Fibroblast of villous mesenchyme (primary cell): Measurements from ENCODE around the gene CILP. TPM values are rescaled to one million over a fixed set of nuclear protein-coding genes. Genes with fewer than 3 reads are reported as not detected.

Source experiments
- DNase-seq: peaks from one replicate; pipeline ENCODE4 v3.0.0-alpha.2; 2010; ENCODE audit warnings: low read depth
- H3K4me3 ChIP-seq: 2 replicates; pipeline ENCODE4 v1.5.1; 2011; ENCODE audit warnings: low read depth, mild to moderate bottlenecking, low read length
- CTCF ChIP-seq: IDR thresholded peaks from 2 replicates; pipeline ENCODE4 v1.5.1; 2012; ENCODE audit warnings: low read depth, mild to moderate bottlenecking, low read length; ENCODE audit not compliant: insufficient read depth
- total RNA-seq: library from RNA; depleted of rRNA; stranded (reverse); fragments of >200 nt; gene quantifications from 2 replicates; pipeline ENCODE4 v1.2.3, GENCODE V29; 2012

CILP gene
- total RNA-seq, 1 donor = under 0.01 TPM

GRCh38 chr15:65204931-65205660 is 6.2 kb downstream of the CILP start:
- H3K4me3 ChIP-seq = no peak overlapping the region
- no peak for TF ChIP-seq CTCF
- DNase-seq = no peak

- H3K4me3 ChIP-seq = no peak overlapping the region
- DNase-seq = no peak
- no peak for TF ChIP-seq CTCF
Measured at GRCh38 chr15:65204236-65204930, 6.9 kb downstream of the CILP start.

GRCh38 chr15:65201918-65202317 is 9.4 kb downstream of the CILP start:
- no peak for TF ChIP-seq CTCF
- no peak for DNase-seq
- H3K4me3 ChIP-seq = no peak overlapping the region

GRCh38 chr15:65198571-65198970 is 12.7 kb downstream of the CILP start:
- TF ChIP-seq CTCF = no peak
- no peak for DNase-seq

DNA sequence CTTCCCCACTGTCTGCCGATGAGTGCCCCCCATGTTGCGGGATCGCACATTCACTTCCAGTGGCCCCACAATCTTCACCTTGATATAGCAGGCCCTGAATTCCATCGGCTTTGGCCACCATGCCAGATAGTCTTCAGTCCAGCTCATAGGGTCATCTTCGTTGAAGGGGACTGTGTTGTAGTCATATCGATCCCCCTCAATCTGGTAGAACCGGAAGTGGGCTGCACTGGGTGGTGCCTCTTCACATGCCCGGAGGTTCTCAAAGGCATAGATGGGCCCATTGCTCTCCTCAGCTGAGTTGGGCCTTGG is 14.0 kb downstream of the CILP start:
- TF ChIP-seq CTCF = no peak
- no peak for DNase-seq
- no peak overlapping the region for H3K4me3 ChIP-seq

More at GRCh38 chr15:65198571-65198970, 12.7 kb downstream of the CILP start:
- H3K4me3 ChIP-seq = no peak overlapping the region

DNA sequence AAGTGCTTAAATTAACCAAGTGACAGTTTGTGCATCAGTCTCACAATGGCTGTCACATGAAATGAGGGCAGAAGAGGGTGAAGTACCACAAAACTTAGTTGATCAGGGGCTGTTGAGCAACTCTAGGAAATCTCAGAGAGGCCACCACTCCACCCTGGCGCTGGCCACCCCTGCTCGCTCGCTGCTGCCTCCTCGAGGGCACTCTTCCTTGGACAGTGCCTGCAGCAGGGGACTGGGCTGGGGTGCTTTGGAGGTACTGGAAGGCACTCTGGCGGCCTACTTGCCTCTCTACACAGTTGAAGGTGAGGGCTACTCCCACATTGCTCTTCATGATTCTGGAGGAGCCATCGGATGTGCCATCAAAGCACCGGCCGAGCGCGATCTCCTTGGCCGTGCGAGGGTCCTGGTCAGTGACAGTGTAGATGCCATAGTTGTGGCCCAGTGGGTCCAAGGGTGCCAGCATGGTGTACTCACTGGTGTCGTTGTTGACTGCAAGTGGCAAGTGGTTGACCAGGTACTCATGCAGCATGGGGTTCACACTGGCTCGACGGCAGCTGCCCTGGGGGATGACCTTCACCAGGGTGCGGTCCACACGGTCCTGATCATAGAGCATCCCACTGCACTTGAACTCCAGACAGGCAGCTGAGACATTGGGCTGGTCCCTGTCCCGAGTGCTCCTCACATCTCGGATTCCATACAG is 14.5 kb downstream of the CILP start:
- no peak for TF ChIP-seq CTCF
- DNase-seq = no peak
- no peak overlapping the region for H3K4me3 ChIP-seq
